ENCODE results near the gene HOXB5.

Gene HOXB5

GRCh38 chr17:48615047-48615962 is 21.7 kb upstream of the HOXB5 start, which contains the start of gene HOXB8:
Gene HOXB8, minus strand, starts transcription at chr17:48615292. Its CDS starts 588 bp downstream, at chr17:48614704.
- no peak for DNase-seq

- DNase-seq = peak; percentile 25
Observed at GRCh38 chr17:48613862-48614694, 20.5 kb upstream of the HOXB5 start.

GRCh38 chr17:48612854-48613691 is 19.5 kb upstream of the HOXB5 start:
- peak; percentile 43 for DNase-seq

GRCh38 chr17:48612456-48612853 is 18.9 kb upstream of the HOXB5 start:
- DNase-seq = peak; percentile 68

- DNase-seq = peak; percentile 68
Observed at GRCh38 chr17:48611681-48612455, 18.3 kb upstream of the HOXB5 start.

GRCh38 chr17:48611213-48611612 is 17.6 kb upstream of the HOXB5 start:
- no peak for DNase-seq

- DNase-seq = peak; percentile 50
Observed at GRCh38 chr17:48610282-48611211, 17.0 kb upstream of the HOXB5 start, which contains the start of gene HOXB7. Gene HOXB7, minus strand, starts transcription at chr17:48611017. Its CDS starts 99 bp downstream, at chr17:48610918.

GRCh38 chr17:48609759-48610281 is 16.2 kb upstream of the HOXB5 start:
- DNase-seq = no peak

- DNase-seq = no peak
Observed at GRCh38 chr17:48609033-48609432, 15.5 kb upstream of the HOXB5 start.

GRCh38 chr17:48608494-48608834 is 14.9 kb upstream of the HOXB5 start:
- no peak for DNase-seq

- DNase-seq = no peak
Observed at GRCh38 chr17:48606892-48607614, 13.5 kb upstream of the HOXB5 start.

GRCh38 chr17:48605991-48606891 is 12.7 kb upstream of the HOXB5 start:
- DNase-seq = no peak

GRCh38 chr17:48605409-48605919 is 11.9 kb upstream of the HOXB5 start:
- no peak for DNase-seq

GRCh38 chr17:48604770-48605329 is 11.3 kb upstream of the HOXB5 start, which contains the start of gene HOXB6:
Gene HOXB6, minus strand, starts transcription at chr17:48604986. Its CDS starts 6,836 bp downstream, at chr17:48598150.
- no peak for DNase-seq

GRCh38 chr17:48603959-48604769 is 10.6 kb upstream of the HOXB5 start:
- no peak for DNase-seq

GRCh38 chr17:48601539-48602425 is 8.2 kb upstream of the HOXB5 start:
- no peak for DNase-seq

Measured in NCI-H2227 treated with DMSO at 0.1 percent for 48 hours (cell line).